WTC11 (cell line): ENCODE measurements around the gene B4GALT3. TPM values are rescaled to one million over a fixed set of nuclear protein-coding genes. Genes with fewer than 3 reads are reported as not detected.

ENCODE experiments used
- ATAC-seq: fragments of 200-7000 bp; cut with Tn5 transposase; 2 replicates; pipeline ENCODE4 v1.10.0; 2021; ENCODE audit warnings: mild to moderate bottlenecking, moderate library complexity
- Bru-seq: library from RNA; stranded (reverse); fragments of 400-500 nt; gene quantifications from one replicate; lab custom pipeline; 2021; lab: Mats Ljungman, UMichigan
- CTCF ChIA-PET: fragments of 300-600 bp; sonication (Branson Sonifier 250); formaldehyde crosslinking; loops from one replicate; lab custom pipeline; 2021; ENCODE audit warnings: antibody characterized with exemption; lab: Charles Lee
- POLR2A ChIA-PET: fragments of 350-600 bp; sonication (Branson Sonifier 250); formaldehyde crosslinking; loops from one replicate; lab custom pipeline; 2021; ENCODE audit warnings: antibody characterized with exemption; lab: Charles Lee
- DNase-seq: peaks from one replicate; pipeline ENCODE4 v3.0.0; 2021; ENCODE audit warnings: low spot score
- H3K27ac Mint-ChIP-seq: 2 replicates; pipeline ENCODE4 v1.8.0; 2021; ENCODE audit warnings: mixed read lengths
- H3K27me3 Mint-ChIP-seq: 2 replicates; pipeline ENCODE4 v1.8.0; 2021; ENCODE audit warnings: low read depth, mild to moderate bottlenecking, moderate library complexity, mixed read lengths
- H3K36me3 Mint-ChIP-seq: 2 replicates; pipeline ENCODE4 v1.8.0; 2021; ENCODE audit warnings: mixed read lengths
- H3K4me1 Mint-ChIP-seq: 2 replicates; pipeline ENCODE4 v1.8.0; 2022; ENCODE audit warnings: mixed read lengths
- H3K4me3 Mint-ChIP-seq: 2 replicates; pipeline ENCODE4 v1.8.0; 2021; ENCODE audit warnings: mild to moderate bottlenecking, moderate library complexity, mixed read lengths
- H3K9me3 Mint-ChIP-seq: 2 replicates; pipeline ENCODE4 v1.8.0; 2021; ENCODE audit warnings: mixed read lengths
- AFF4 ChIP-seq: sonication (generic); formaldehyde crosslinking; IDR thresholded peaks from 2 replicates; pipeline ENCODE4 v1.8.1; 2023; ENCODE audit warnings: mild to moderate bottlenecking, missing genetic modification reagents, borderline replicate concordance
- ATF6 ChIP-seq: sonication (generic); formaldehyde crosslinking; IDR thresholded peaks from 2 replicates; pipeline ENCODE4 v1.8.1; 2023; ENCODE audit warnings: mild to moderate bottlenecking, missing genetic modification reagents
- CREB1 ChIP-seq: sonication (generic); formaldehyde crosslinking; IDR thresholded peaks from 2 replicates; pipeline ENCODE4 v1.8.0; 2023; ENCODE audit warnings: mild to moderate bottlenecking, missing genetic modification reagents
- E2F1 ChIP-seq: sonication (generic); formaldehyde crosslinking; IDR thresholded peaks from 2 replicates; pipeline ENCODE4 v1.8.0; 2022; ENCODE audit warnings: mild to moderate bottlenecking, missing genetic modification reagents
- ERG ChIP-seq: fragments of 250-450 bp; sonication (Bioruptor Pico); IDR thresholded peaks from 2 replicates; pipeline ENCODE4 v1.8.0; 2021; ENCODE audit warnings: mild to moderate bottlenecking
- GABPB1 ChIP-seq: sonication (generic); formaldehyde crosslinking; IDR thresholded peaks from 2 replicates; pipeline ENCODE4 v1.8.1; 2023; ENCODE audit warnings: mild to moderate bottlenecking, missing genetic modification reagents
- GTF2I ChIP-seq: fragments of 250-450 bp; sonication (Bioruptor Pico); conservative IDR thresholded peaks from 2 replicates; pipeline ENCODE4 v1.4.0; 2021; ENCODE audit warnings: mild to moderate bottlenecking
- MXD4 ChIP-seq: fragments of 250-450 bp; sonication (Bioruptor Pico); IDR thresholded peaks from 2 replicates; pipeline ENCODE4 v1.8.0; 2021; ENCODE audit warnings: mild to moderate bottlenecking, moderate library complexity, borderline replicate concordance
- NFATC4 ChIP-seq: fragments of 250-450 bp; sonication (Bioruptor Pico); IDR thresholded peaks from 2 replicates; pipeline ENCODE4 v1.9.0; 2021; ENCODE audit warnings: mild to moderate bottlenecking
- NFE2L1 ChIP-seq: sonication (generic); formaldehyde crosslinking; IDR thresholded peaks from 2 replicates; pipeline ENCODE4 v1.8.1; 2023; ENCODE audit warnings: missing genetic modification reagents
- OVOL2 ChIP-seq: fragments of 250-450 bp; sonication (Bioruptor Pico); IDR thresholded peaks from 2 replicates; pipeline ENCODE4 v1.9.0; 2021; ENCODE audit warnings: mild to moderate bottlenecking, borderline replicate concordance
- PRDM15 ChIP-seq: sonication (generic); formaldehyde crosslinking; IDR thresholded peaks from 2 replicates; pipeline ENCODE4 v1.8.0; 2022; ENCODE audit warnings: missing genetic modification reagents
- RELA ChIP-seq: sonication (generic); formaldehyde crosslinking; IDR thresholded peaks from 2 replicates; pipeline ENCODE4 v1.8.1; 2022; ENCODE audit warnings: missing genetic modification reagents, mild to moderate bottlenecking, borderline replicate concordance
- SMAD4 ChIP-seq: sonication (generic); formaldehyde crosslinking; IDR thresholded peaks from 2 replicates; pipeline ENCODE4 v1.8.0; 2022; ENCODE audit warnings: mild to moderate bottlenecking, missing genetic modification reagents
- TP53 ChIP-seq: sonication (generic); formaldehyde crosslinking; IDR thresholded peaks from 2 replicates; pipeline ENCODE4 v1.8.1; 2023; ENCODE audit warnings: mild to moderate bottlenecking, missing genetic modification reagents
- USF1 ChIP-seq: sonication (generic); formaldehyde crosslinking; IDR thresholded peaks from 2 replicates; pipeline ENCODE4 v1.8.0; 2022; ENCODE audit warnings: mild to moderate bottlenecking, missing genetic modification reagents
- ZNF317 ChIP-seq: sonication (generic); formaldehyde crosslinking; IDR thresholded peaks from 2 replicates; pipeline ENCODE4 v1.8.1; 2023; ENCODE audit warnings: low read depth, mild to moderate bottlenecking, moderate library complexity, missing genetic modification reagents, borderline replicate concordance
- ZSCAN18 ChIP-seq: fragments of 250-450 bp; sonication (Bioruptor Pico); IDR thresholded peaks from 2 replicates; pipeline ENCODE4 v2.1.2; 2022; ENCODE audit warnings: mild to moderate bottlenecking, moderate library complexity
- long read RNA-seq, 3 experiments: library from RNA in 1 of 3; library from capped mRNA in 1 of 3; library from polyadenylated mRNA in 1 of 3; unstranded in 2 of 3; stranded (forward) in 1 of 3; transcript quantifications; one replicate each; pipeline ENCODE4 v2.0.0, GENCODE V29; 2021
- total RNA-seq: library from RNA; stranded (reverse); gene quantifications from 3 replicates; pipeline ENCODE4 v1.2.3, GENCODE V29; 2021

B4GALT3 gene
- total RNA-seq (40.1 to 44.8 TPM (median 40.7 TPM) in 3 replicates), Bru-seq, nascent RNA (percentile 77 among the genes with signal in this experiment)
- long read RNA-seq, experiment 1, transcript B4GALT3-213 (8 exons, 2,414 nt): minor isoform, 52 of 202 reads
- long read RNA-seq, experiment 1, transcript B4GALT3-201 (8 exons, 1,911 nt): major isoform, 80 of 202 reads
- long read RNA-seq, experiment 1, partial matches to known transcripts: 4 of 202 reads
- long read RNA-seq, experiment 1, other reads (novel, unspliced or antisense): 61 of 202 reads
- long read RNA-seq, experiment 2, transcript B4GALT3-201 (8 exons, 1,911 nt): major isoform, 11 of 47 reads
- long read RNA-seq, experiment 2, transcript B4GALT3-213 (8 exons, 2,414 nt): minor isoform, 5 of 47 reads
- long read RNA-seq, experiment 2, partial matches to known transcripts: 18 of 47 reads
- long read RNA-seq, experiment 2, other reads (novel, unspliced or antisense): 13 of 47 reads
- long read RNA-seq, experiment 3, transcript B4GALT3-213 (8 exons, 2,414 nt): minor isoform, 32 of 102 reads
- long read RNA-seq, experiment 3, transcript B4GALT3-201 (8 exons, 1,911 nt): major isoform, 35 of 102 reads
- long read RNA-seq, experiment 3, partial matches to known transcripts: 12 of 102 reads
- long read RNA-seq, experiment 3, other reads (novel, unspliced or antisense): 22 of 102 reads

- ChIA-PET CTCF (interaction anchor here (1.0 to 2.5 kb wide), 14 partner anchors 9 to 205 kb away, joined by 3 to 41 read pairs (median 6); partner anchors contain the start of genes KLHDC9, NDUFS2, PPOX and TOMM40L), POLR2A (interaction anchor here (0.9 to 1.7 kb wide), 7 partner anchors 11 to 137 kb away, joined by 3 to 9 read pairs (median 3); partner anchors contain the start of genes ADAMTS4, DEDD, PPOX and SDHC)
- Mint-ChIP-seq H3K4me3 (peak within 1 kb of the TSS; percentile 97), H3K4me1 (peaks cover 20% of the 10 kb centered on the region), H3K9me3 (no peaks in the 10 kb centered on the region), H3K27ac (peak within 1 kb of the TSS; percentile 100), H3K27me3 (no peaks in the 10 kb centered on the region), H3K36me3 (peaks cover 27% of the 10 kb centered on the region)
- ATAC-seq (peak; percentile 88), DNase-seq (peak; percentile 97)
- no peak for TF ChIP-seq ZNF317 (CRISPR knock-in tag)
- no peak for TF ChIP-seq ZSCAN18 (CRISPR knock-in tag)
- no peak for TF ChIP-seq ERG (CRISPR knock-in tag)
- peak; percentile 34; the same call in 1 of the 2 replicates for TF ChIP-seq CREB1 (CRISPR knock-in tag)
- no peak for TF ChIP-seq GTF2I
- 0 out of 2 replicates have a peak, but pooled peaks have one; percentile 22 for TF ChIP-seq PRDM15 (CRISPR knock-in tag)
- no peak for TF ChIP-seq E2F1 (CRISPR knock-in tag)
- no peak for TF ChIP-seq SMAD4 (CRISPR knock-in tag)
- TF ChIP-seq RELA (CRISPR knock-in tag): no peak
- TF ChIP-seq NFE2L1 (CRISPR knock-in tag): peak; percentile 31; the same call in 1 of the 2 replicates
- TF ChIP-seq GABPB1 (CRISPR knock-in tag): peak; percentile 42
- no peak for TF ChIP-seq ATF6
- TF ChIP-seq NFATC4 (CRISPR knock-in tag): no peak
- TF ChIP-seq OVOL2 (CRISPR knock-in tag): no peak
- no peak for TF ChIP-seq MXD4 (CRISPR knock-in tag)
- 0 out of 2 replicates have a peak, but pooled peaks have one; percentile 52 for TF ChIP-seq AFF4
- 0 out of 2 replicates have a peak, but pooled peaks have one; percentile 40 for TF ChIP-seq USF1 (CRISPR knock-in tag)
- TF ChIP-seq TP53 (CRISPR knock-in tag): 0 out of 2 replicates have a peak, but pooled peaks have one; percentile 46
Measured at GRCh38 chr1:161177112-161177935, at the start of gene B4GALT3. TSS of gene B4GALT3 (minus strand) at chr1:161177507. CDS start at chr1:161176060, 1,447 bp downstream.
